GM18867 (cell line): ENCODE results near the gene ITGB8.

Experiments used
- ATAC-seq: cut with Tn5 transposase; IDR thresholded peaks from one replicate; pipeline ENCODE4 v1.9.1; 2021; ENCODE audit warnings: mild to moderate bottlenecking, moderate library complexity; ENCODE audit not compliant: unreplicated experiment

Gene ITGB8

DNA sequence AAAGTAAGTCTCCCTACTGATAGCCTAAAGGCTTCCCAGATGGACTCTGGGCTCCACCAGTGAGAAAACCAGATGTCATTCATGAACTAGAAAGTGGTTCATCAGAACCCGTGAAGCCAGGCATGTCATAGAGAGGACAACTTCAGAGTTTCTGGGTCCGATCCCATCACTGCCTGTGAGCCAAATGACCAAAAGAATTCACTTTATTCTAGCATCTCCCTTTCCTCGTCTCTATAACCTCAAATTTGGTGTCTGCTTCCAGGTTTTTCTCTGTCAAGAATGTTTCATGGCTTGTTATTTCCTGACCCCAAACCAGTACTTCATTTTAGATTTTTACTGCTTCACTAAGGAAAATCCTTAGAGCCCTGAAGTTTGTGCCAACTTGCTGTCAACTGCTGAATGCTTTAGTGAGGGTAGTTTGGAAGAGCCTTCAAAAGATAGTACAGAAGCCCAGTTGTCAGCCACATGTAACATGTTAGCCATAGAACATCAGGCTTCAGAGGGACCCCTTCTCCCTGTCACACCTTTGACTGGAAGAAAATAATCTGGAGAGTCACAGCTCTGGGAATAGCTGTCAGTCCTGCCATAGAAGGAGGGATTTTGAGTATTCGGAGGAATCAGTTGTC lies 34.0 kb downstream of the ITGB8 start:
- ATAC-seq: no peak

DNA sequence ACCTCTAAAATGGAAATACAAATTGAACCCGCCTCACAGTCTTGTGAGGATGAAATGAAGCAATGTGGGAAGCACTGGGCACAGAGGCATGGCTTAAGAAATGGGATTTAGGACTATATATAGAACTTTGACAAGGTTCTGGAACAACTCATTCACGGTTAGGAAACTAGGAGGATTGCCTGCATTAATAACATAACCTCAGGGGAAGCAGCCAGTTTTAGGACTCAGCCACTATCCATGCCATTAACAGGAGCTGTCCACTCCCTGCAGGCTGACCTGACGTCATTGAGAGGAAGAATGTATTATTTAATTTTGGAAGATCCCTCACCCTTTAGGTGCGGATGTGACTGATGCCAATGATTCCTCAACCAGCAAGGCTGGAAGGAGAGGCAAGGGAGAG lies 34.8 kb downstream of the ITGB8 start:
- ATAC-seq: no peak

GRCh38 chr7:20374399-20374798 lies 43.7 kb downstream of the ITGB8 start:
- no peak for ATAC-seq

GRCh38 chr7:20376796-20377195 lies 46.1 kb downstream of the ITGB8 start:
- no peak for ATAC-seq

- ATAC-seq: no peak
Observed at GRCh38 chr7:20381406-20382034, 50.8 kb downstream of the ITGB8 start.

GRCh38 chr7:20383351-20383750 lies 52.7 kb downstream of the ITGB8 start:
- ATAC-seq: no peak

DNA sequence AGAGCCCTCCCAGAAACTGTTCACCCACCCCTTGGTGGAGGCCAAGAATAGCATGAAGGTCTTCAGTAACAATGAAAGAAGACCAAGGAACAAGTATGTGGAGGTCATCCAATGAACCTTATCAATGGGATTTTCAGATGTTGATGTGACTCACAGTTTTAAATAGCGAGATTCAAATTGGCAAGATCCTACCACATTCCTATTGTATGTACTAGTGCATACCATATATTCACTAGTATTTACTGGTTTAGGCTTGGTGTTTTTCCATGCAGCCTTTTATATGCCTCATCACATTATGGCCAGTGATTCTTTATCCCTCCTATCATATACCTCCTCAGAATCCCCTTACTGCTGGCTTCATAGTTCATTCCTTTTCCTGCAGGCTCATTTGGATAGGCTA lies 54.4 kb downstream of the ITGB8 start:
- no peak for ATAC-seq

GRCh38 chr7:20388084-20388483 lies 57.4 kb downstream of the ITGB8 start:
- ATAC-seq: no peak

GRCh38 chr7:20389192-20389591 lies 58.5 kb downstream of the ITGB8 start:
- ATAC-seq: peak; percentile 52

DNA sequence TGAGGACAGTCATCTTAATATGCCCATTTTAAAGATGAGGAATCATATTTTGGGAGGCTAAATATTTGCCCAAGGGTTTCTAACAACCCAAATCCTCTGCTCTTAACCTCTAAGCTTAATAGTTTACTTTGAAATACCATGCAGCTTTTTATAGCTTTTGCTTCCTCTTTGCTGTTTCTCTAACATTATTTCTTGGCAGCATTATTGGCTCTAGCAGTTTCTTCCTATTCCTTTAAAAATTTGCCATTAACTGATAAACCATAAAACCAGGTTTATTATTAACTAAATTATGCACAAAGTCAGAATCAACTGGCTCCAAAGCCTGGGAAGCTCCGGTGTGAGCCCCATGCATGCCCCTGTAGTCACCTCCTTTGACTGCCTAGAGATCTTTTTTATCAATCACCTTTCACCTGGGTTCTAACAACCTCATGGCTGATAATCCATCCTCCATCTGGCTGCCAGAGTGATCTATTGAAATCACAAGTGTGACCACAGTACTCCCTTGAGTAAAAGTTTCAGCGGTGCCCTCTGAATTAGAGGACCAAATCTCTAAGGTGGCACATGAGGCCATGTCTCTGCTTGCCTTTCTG lies 62.4 kb downstream of the ITGB8 start:
- ATAC-seq: no peak

DNA sequence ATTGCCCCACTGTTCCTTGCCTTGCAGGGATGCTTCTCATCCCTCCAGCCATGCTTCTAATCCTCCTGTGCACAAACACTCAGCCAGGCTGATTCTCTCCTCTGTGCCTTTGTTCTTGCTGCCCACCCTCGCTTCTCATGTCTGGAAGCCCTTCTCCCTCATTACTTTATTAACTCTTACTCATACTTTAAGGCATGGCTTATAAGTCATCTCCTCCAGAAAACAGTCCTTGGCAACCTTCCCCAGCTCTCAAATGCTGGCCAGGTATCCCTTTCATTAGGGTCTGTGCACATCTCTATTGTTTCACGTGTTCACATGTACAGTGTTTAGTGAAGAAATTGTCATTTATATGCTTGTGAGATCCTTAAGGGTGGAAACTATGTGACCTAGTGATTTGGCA lies 62.9 kb downstream of the ITGB8 start:
- no peak for ATAC-seq

GRCh38 chr7:20394284-20394683 lies 63.6 kb downstream of the ITGB8 start:
- no peak for ATAC-seq

DNA sequence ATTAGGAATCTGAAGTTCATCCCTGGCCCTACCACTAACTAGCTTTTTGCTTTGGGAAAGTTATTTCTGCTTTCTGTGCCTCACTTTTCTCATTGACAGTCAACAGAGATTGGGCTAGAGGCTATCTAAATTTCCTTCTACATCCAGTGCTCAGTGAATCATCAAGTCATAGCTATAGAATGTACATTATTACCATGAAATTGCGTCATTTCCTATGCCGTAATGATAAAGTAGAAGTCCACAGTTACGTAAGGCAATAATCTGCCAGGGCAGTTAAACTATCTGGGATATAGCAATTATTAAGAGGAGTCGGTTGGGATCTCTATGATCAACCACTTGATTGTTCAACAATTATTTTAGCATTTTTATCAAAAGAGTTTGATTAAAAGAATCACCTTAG lies 64.4 kb downstream of the ITGB8 start:
- ATAC-seq: no peak

DNA sequence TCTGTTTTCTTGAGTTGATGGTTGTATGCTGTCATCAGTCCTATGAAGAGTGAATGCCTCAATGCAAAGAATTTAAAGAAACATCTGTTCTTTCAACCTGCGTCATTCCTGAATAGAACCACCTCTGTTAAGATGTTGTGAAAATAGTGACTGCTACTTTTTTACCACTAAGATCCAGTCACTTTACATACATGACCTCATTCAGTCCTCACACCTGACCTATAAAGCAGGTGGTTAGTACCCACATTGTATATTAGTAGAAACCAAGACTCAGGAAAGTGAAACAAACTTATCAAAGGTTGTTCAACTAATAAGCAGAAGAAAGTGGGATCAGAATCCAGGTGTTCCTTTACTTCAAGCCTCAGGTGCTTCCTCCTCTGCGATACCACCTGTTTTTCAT lies 64.8 kb downstream of the ITGB8 start:
- peak; percentile 94 for ATAC-seq

DNA sequence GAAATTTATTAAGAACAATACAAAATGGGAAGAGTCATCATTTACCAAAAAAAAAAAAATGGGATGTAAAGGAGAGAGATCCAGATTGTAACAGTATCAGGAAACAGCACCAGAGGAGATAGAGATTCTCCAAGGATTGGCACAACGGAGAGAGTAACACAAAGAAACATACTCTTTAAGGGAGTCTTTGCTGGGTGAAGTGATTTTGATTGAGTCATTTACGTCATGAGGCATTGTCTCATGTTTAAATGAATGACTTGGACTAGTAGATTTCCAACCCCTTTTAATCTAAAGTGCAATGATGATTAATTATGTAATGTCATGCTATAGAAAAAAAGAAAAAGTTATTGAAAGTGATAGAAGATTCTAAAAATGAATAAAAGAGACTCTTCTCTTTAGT lies 68.8 kb downstream of the ITGB8 start:
- ATAC-seq: no peak

- no peak for ATAC-seq
Observed at GRCh38 chr7:20401861-20402746, 71.4 kb downstream of the ITGB8 start.

DNA sequence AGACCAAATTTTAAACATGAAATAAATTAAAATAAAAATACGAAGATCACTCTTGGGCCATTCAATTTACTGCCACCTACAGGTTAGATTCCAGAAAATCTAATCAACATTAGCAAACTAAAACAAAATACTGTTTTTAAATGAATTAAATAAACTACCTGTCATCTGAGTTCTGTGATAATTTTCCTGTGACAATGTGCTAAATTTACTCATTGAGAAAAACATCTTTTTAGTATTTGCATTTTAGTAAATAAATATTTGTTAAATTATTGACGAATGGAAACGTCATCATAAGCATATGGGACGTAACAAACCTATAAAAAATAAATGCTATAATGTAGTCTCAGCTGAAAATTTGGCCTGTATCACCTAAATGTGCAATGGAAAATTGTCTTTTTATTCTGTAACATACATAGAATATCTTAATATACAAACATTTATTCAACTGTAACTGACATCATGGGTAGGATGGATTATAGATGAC lies 72.1 kb downstream of the ITGB8 start:
- no peak for ATAC-seq

GRCh38 chr7:20403331-20403730 lies 72.6 kb downstream of the ITGB8 start:
- ATAC-seq: no peak

- no peak for ATAC-seq
Observed at GRCh38 chr7:20404320-20404719, 73.6 kb downstream of the ITGB8 start.

GRCh38 chr7:20407585-20408466 lies 77.1 kb downstream of the ITGB8 start:
- no peak for ATAC-seq

DNA sequence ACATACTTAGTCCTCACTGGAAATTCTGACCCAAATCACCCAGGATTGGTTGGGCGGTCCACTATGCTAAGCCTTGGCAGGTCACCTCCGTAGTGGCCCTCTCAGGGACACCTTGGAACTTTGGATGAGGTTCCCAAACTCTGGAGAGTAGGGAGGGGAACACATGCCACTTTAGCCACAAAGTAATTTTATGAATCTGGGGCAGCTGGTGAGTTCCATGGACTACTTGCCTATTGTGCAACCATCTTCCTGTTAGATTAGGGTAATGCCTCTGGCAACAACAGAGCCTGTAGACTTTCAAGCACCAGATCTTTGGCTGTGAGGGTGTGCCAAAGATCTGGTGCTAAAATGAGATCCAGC lies 77.7 kb downstream of the ITGB8 start:
- ATAC-seq: no peak
